GM12873 (cell line): ENCODE results near the gene ZNF341.

Experiments used
- CTCF ChIP-seq: IDR thresholded peaks from 2 replicates; pipeline ENCODE4 v1.5.1; 2012; ENCODE audit warnings: low read depth, mild to moderate bottlenecking, moderate library complexity, low read length, control low read depth; ENCODE audit not compliant: insufficient read depth; ENCODE audit errors: missing control alignments

ZNF341 gene

DNA sequence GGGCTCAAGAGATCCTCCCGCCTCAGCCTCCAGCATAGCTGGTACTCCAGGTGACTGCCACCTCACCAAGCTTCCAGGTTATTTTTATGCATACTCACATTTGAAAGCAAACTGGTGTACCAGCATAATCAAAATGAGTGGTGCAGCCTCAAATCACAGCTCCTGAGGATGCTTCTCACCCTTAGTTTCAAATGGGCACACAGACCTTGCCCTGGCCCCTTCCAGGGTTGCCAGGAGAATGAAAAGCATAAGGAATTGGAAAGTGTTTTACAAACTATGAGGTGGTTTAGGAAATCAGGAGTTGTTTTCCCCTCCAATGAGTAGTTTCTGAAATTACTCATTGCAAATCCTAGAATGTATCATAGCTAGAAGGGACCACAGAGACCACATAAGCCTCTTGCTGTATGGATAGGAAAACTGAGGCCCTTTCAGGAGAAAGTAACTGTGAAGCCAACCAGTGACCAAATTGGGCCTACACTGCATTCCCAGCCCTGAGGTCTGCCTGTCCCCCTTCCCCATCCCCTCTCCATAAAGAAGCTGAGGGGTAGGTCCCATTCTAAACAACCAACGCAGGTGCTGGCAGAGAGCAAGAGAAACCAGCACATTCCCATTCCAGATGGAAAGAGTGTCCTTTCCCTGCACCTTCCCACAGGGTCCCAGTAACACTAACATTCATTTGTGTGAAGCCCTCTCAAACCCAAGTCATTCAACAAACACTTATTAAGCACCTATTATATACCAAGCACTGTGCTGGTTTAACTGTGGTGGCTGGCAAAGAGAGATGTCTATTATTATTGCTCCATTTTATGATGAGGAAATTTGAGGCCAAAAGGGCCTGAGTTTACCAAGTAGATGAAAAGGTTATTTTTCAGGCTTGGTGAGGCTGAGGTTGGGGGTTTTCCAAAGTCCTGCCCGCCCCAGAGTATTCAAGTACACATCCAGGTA is 43.5 kb upstream of the ZNF341 start:
- TF ChIP-seq CTCF, result no peak

- TF ChIP-seq CTCF, result no peak
Observed at GRCh38 chr20:33688938-33689424, 42.8 kb upstream of the ZNF341 start.

DNA sequence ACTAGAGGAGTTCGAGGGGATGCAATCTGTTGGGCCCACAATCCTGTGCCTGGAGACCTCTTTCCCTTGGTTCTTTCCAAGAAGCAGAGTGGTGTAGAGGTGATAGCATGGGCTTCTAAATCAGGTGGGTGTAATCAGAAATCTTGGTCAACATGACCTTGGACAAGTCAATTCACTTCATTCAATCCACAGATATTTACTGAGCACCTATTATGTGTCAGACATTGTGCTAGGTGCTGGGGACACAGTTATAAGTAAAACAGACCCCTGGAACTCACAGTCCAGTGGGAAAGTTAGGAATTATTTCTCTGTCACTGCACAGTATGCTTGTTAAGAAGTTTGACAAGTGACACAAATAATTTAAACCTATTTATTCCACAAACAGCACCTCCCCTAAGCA is 42.3 kb upstream of the ZNF341 start:
- TF ChIP-seq CTCF, result no peak

DNA sequence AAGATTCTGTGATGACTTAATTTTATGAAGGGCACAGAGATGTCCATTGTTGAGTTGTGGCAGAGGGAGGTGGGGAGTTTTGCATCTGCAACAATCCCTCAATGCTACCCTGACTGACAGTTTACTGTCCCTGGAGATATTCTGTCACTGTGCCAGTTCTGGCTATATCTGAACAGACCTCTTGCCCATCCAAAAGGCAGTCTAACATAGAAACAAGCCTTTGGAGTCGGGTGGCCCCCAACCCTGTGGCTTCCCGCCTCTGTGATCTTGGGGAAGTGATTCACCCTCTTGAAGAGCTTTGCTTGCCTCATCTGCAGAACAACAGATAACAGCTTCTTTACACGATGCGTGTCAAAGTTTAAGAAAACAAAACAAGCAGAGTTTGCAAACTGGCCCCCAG is 41.8 kb upstream of the ZNF341 start:
- TF ChIP-seq CTCF, result no peak

DNA sequence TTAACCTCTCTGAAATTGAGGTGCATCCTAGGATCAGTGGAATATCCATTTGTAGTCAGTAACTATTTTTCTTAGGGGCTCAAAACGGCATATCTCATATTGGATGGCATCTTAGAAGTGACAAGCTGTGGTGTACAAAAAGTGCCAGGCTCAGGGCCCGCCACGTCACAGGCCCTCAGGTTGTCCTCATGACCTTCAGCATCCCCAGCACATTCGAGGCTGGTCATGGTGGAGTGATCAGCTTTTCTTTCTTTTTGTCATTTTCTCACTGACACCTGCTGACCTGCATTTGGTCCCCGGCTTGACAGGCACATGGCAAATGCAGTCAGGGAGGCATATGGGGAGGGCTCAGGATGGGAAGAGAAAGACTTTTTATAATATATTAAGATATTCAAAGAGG is 38.5 kb upstream of the ZNF341 start:
- no peak for TF ChIP-seq CTCF

GRCh38 chr20:33693741-33694638 is 37.8 kb upstream of the ZNF341 start:
- no peak for TF ChIP-seq CTCF

DNA sequence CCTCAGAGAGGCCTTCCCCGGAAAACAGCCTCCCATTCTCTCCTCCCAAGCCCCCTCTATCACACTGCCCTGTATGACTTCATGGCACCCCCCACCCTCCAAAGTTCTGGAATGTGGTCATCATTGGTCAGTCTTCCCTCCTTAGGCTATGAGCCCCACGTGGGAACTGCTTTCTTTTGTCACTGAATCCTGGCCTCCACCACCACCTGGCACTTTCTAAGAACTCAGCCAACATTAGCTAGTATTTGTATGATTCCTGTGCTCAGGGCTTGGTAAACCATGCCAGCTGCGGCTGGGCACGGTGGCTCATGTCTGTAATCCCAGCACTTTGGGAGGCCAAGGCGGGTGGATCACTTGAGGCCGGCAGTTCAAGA is 37.2 kb upstream of the ZNF341 start:
- TF ChIP-seq CTCF, result no peak
